Activated T-cell treated with anti-CD3 and anti-CD28 coated beads, Interleukin-2, amount 50 U/mL, for 4 hours (primary cell): ENCODE data around the gene GSTA2. TPM values are rescaled to one million over a fixed set of nuclear protein-coding genes. Genes with fewer than 3 reads are reported as not detected.
"Not testable (repeated sequence)": the region's sequence is repeated elsewhere in the genome, so short reads cannot be mapped to it uniquely, and the experiment has no call there.

Source experiments
- ATAC-seq, 2 donors: fragments of 200-7000 bp; cut with Tn5 transposase; one replicate each; pipeline ENCODE4 v1.10.0; 2021
- DNase-seq: peaks from one replicate; pipeline ENCODE4 v3.0.0-alpha.2; 2020
- H3K27me3 Mint-ChIP-seq: one replicate; pipeline ENCODE4 v1.8.0; 2021; ENCODE audit warnings: low read depth, mixed read lengths
- H3K36me3 Mint-ChIP-seq: one replicate; pipeline ENCODE4 v1.8.0; 2022; ENCODE audit warnings: mixed read lengths; ENCODE audit not compliant: insufficient read depth
- H3K4me1 Mint-ChIP-seq: one replicate; pipeline ENCODE4 v1.8.0; 2021; ENCODE audit warnings: low read depth, mixed read lengths
- H3K4me3 Mint-ChIP-seq: one replicate; pipeline ENCODE4 v1.8.0; 2021; ENCODE audit warnings: mild to moderate bottlenecking, moderate library complexity, mixed read lengths
- H3K9me3 Mint-ChIP-seq: one replicate; pipeline ENCODE4 v1.8.0; 2021; ENCODE audit warnings: mixed read lengths
- total RNA-seq, 3 donors: library from RNA; stranded (reverse); gene quantifications; one replicate each; pipeline ENCODE4 v1.2.1, GENCODE V29; 2021

Gene GSTA2
- total RNA-seq, 3 donors from 2014 or later, result not detected

DNA sequence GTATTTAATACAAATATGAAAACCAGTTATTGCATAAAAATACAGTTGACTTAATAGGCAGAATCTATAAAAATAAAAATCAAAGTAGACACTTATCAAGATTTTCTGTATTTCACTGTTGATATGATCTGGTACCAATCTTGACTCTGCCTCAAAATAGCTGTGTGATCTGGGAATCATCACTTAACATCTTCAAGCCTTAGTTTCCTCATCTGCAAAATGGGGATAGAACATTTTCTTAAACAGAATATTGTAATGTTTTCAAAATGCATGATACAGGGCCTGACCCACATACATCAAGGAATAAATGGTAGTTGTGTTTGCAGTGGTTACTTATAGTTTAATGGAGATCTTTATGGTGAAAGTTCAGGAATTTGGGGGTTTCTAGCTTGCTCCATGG is 18.9 kb upstream of the GSTA2 start:
- H3K9me3 Mint-ChIP-seq, DNase-seq, H3K4me1 Mint-ChIP-seq, ATAC-seq, H3K36me3 Mint-ChIP-seq, H3K4me3 Mint-ChIP-seq: not testable (repeated sequence)
- H3K27me3 Mint-ChIP-seq, result peaks cover 14% of the 10 kb centered on the region

DNA sequence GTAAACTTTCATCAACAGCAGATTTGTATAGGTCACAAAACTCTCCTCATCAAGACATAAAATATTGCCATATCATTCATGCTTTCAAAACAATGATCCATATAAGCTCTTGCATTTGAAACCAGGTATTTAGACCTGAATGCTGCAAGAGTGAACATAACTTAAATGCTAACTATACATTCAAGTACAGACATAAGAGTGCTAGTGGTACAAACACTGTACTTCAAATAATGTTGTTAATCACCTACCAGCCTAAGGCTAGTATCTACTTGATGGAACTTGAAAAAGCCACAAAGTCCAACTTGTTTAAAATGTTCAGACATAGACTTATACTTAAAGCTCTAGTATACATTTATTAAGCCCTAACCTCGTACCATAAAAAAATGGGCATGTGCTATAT is 16.0 kb upstream of the GSTA2 start:
- Mint-ChIP-seq H3K9me3 (no peaks in the 10 kb centered on the region), H3K4me1 (no peaks in the 10 kb centered on the region), H3K27me3 (peaks cover 29% of the 10 kb centered on the region), H3K36me3 (no peaks in the 10 kb centered on the region), H3K4me3 (no peak overlapping the region)
- DNase-seq (no peak), ATAC-seq (no peak)

DNA sequence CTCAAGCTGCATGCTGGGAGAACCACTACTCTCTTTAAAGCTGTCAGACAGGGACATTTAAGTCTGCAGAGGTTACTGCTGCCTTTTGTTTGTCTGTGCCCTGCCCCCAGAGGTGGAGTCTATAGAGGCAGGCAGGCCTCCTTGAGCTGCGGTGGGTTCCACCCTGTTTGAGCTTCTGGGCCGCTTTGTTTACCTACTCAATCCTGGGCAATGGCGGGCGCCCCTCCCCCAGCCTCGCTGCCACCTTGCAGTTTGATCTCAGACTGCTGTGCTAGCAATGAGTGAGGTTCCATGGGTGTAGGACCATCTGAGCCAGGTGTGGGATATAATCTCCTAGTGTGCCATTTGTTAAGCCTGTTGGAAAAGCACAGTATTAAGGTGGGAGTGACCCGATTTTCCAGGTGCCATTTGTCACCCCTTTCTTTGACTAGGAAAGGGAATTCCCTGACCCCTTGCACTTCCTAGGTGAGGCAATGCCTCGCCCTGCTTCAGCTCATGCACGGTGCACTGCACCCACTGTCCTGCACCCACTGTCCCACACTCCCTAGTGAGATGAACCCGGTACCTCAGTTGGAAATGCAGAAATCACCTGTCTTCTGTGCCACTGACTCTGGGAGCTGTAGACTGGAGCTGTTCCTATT is 13.6 kb upstream of the GSTA2 start:
- H3K36me3 Mint-ChIP-seq, result not testable (repeated sequence)

DNA sequence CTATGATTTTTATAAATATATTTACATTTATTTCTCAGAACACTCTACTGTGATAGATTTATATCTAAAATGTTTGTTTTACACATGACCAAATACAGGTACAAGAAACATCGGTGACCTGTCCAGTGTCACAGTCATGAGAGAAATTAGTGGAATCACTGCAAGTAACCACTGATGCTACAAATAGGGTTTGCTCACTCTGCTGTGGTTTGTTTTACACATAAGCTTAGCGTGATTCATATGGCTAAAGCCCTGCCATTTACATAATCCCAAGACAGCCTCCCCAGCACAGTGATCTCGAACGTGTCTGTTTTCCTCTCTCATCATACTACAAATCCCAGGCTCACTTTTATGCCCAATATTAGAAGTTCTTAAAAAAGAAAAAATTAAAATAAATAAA is 6.1 kb upstream of the GSTA2 start:
- H3K27me3 Mint-ChIP-seq, H3K4me3 Mint-ChIP-seq, DNase-seq, H3K4me1 Mint-ChIP-seq, ATAC-seq, H3K9me3 Mint-ChIP-seq, H3K36me3 Mint-ChIP-seq: not testable (repeated sequence)

More for the DNA sequence above, 13.6 kb upstream of the GSTA2 start:
- not testable (repeated sequence) for H3K9me3 Mint-ChIP-seq, ATAC-seq, H3K4me3 Mint-ChIP-seq, H3K4me1 Mint-ChIP-seq, DNase-seq
- peaks cover 29% of the 10 kb centered on the region for H3K27me3 Mint-ChIP-seq

DNA sequence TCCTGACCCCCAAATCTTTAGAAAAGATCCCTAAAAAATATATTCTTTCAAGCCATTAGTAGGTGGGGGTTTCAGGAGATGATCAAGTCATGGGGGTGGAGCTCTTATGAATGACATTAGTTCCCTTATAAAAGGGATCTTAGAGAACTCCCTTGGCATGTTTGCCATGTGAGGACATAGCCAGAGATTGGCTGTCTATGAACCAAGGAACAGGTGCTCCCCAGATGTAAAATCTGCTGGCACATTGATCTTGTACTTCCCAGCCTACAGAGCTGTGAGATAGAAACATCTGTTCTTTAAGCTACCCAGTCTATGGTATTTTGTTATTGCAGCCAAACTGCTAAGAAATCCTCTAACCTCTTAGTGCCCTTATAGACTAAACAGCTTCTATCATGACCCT is 4.4 kb upstream of the GSTA2 start:
- H3K9me3 Mint-ChIP-seq, result not testable (repeated sequence)

DNA sequence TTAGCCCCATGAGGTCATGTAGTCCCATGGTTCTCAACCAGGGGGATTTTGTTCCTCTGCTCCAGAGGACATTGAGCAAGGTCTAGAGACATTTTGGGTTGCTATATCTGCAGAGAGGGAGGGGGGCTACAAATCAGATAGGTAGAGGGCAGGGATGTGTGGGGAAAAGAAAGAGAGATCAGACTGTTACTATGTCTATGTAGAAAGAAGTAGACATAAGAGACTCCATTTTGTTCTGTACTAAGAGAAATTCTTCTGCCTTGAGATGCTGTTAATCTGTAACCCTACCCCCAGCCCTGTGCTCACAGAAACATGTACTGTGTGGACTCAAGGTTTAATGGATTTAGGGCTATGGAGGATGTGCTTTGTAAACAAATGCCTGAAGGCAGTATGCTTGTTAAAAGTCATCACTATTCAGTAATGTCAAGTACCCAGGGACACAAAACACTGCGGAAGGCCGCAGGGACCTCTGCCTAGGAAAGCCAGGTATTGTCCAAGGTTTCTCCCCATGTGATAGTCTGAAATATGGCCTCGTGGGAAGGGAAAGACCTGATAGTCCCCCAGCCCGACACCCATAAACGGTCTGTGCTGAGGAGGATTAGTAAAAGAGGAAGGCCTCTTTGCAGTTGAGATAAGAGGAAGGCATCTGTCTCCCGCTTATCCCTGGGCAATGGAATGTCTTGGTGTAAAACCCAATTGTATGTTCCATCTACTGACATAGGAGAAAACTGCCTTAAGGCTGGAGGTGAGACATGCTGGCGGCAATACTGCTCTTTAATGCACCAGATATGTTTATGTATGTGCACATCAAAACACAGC is 1.4 kb downstream of the GSTA2 start:
- not testable (repeated sequence) for ATAC-seq

More for the DNA sequence above, 4.4 kb upstream of the GSTA2 start:
- not testable (repeated sequence) for DNase-seq, H3K4me1 Mint-ChIP-seq, ATAC-seq, H3K4me3 Mint-ChIP-seq, H3K27me3 Mint-ChIP-seq, H3K36me3 Mint-ChIP-seq

DNA sequence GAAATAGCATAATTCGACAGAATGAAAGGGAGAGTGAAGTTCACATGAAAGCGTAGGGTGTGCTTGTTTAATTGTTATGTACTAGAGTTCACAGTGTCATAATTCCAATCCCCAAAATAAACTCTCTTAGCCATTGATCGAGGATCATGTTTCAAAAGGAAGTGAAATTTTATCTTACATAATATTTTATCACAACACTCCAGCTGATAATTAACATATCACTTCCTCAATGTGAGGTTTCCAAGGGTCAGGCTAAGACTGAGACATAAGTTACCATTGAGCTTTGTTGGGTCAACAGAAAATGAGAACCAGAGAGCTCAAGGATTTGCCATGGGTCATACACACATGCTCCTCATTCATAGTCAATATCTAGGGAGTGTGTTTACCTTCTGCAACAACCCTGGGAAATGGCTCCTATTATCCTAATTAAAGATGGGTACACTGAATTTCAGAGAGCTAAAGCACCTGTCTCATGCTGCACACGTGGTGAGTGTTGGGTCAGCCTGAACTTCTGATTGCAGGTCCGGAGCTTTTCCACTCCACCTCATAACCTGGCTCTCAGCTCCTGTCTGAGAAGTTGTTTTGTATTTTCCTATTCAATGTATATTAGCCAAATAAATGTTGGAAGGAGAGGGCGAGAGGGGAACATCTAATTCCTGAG is 3.0 kb downstream of the GSTA2 start:
- DNase-seq (no peak), ATAC-seq (no peak)
- H3K27me3 Mint-ChIP-seq, result peaks cover 7% of the 10 kb centered on the region

More for the DNA sequence above, 1.4 kb downstream of the GSTA2 start:
- H3K27me3 Mint-ChIP-seq, H3K9me3 Mint-ChIP-seq, H3K36me3 Mint-ChIP-seq, DNase-seq, H3K4me1 Mint-ChIP-seq, H3K4me3 Mint-ChIP-seq: not testable (repeated sequence)

DNA sequence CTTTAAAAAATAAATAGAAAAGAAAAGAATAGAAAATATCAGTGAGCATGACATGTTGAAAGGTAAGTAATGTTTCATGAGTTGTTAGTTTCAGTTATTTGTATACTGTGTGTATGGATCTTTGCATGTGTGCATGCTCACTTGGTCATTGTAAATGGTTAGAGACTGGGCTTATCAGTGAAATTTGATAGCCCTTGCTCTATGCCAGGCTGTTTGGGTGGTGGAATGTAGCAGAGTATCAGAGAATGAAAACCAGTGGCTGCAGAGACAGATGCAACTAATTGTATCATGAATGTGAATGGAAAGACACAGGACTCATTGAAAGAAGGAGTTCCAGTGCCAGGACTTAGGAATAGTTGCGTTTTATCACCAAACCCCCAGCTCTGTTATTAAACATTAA is 4.2 kb downstream of the GSTA2 start:
- DNase-seq (no peak), ATAC-seq (no peak)
- H3K27me3 Mint-ChIP-seq, result peaks cover 8% of the 10 kb centered on the region
- no peaks in the 10 kb centered on the region for H3K9me3 Mint-ChIP-seq
- H3K4me1 Mint-ChIP-seq, result no peaks in the 10 kb centered on the region
- H3K36me3 Mint-ChIP-seq, result no peaks in the 10 kb centered on the region
- no peak overlapping the region for H3K4me3 Mint-ChIP-seq

More for the DNA sequence above, 3.0 kb downstream of the GSTA2 start:
- H3K9me3 Mint-ChIP-seq, result no peaks in the 10 kb centered on the region
- H3K4me3 Mint-ChIP-seq, result no peak overlapping the region
- H3K36me3 Mint-ChIP-seq, result no peaks in the 10 kb centered on the region
- no peaks in the 10 kb centered on the region for H3K4me1 Mint-ChIP-seq

DNA sequence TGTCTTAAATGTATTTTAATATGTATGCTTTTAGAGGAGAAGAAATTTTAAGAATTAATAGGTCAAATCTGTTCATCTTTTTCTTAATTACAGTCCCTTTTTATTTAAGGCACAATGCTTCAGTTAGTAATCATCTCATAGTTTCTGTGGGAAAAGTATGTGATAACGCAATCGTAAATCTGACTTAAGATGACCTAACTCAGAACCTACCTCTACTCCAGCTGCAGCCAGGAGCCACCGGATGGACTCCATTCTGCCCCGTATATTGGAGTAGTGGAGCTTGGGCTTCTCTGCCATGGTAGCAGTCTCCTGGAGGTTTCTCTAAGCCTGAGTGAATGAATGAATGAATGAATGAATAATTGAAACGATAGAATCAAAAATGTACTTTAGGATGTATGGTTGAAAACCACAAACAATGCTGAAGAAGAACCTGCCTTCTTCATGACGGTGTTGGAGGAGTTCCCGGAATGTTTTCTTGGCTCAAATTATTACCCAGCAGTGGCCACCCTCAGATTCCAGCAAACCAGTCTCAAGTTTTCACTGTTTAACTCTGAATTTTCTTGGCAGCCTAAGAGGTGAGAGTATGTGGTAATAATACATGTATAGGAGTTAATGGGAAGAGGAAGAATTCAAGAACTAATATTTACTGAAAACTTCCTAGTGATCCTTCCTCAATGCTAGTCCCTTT is 5.5 kb downstream of the GSTA2 start:
- H3K4me3 Mint-ChIP-seq, H3K36me3 Mint-ChIP-seq, ATAC-seq, H3K4me1 Mint-ChIP-seq, H3K9me3 Mint-ChIP-seq, DNase-seq: not testable (repeated sequence)
- H3K27me3 Mint-ChIP-seq, result peaks cover 10% of the 10 kb centered on the region

DNA sequence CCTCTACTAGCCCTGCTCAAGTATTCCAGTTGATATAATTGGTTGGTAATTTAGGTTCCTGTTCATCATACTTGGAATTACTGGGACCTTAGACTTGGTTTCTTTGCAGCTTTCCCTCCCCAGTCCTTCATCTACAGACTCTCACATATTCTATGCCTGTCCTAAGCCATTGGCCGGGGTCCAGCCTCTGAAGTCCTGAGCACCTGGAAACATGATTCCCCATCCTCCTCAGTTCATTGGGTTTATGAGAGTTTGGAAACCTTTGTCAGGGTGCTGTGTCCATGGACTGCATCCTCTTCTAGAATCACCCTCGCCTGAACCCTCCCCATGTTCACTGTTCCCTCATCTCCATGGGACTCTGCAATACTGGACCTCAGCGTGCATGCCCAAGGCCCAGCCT is 8.8 kb downstream of the GSTA2 start:
- Mint-ChIP-seq H3K9me3 (peaks cover 6% of the 10 kb centered on the region), H3K4me1 (no peaks in the 10 kb centered on the region), H3K4me3 (no peak overlapping the region), H3K36me3 (no peaks in the 10 kb centered on the region), H3K27me3 (peaks cover 9% of the 10 kb centered on the region)
- ATAC-seq (no peak), DNase-seq (no peak)

DNA sequence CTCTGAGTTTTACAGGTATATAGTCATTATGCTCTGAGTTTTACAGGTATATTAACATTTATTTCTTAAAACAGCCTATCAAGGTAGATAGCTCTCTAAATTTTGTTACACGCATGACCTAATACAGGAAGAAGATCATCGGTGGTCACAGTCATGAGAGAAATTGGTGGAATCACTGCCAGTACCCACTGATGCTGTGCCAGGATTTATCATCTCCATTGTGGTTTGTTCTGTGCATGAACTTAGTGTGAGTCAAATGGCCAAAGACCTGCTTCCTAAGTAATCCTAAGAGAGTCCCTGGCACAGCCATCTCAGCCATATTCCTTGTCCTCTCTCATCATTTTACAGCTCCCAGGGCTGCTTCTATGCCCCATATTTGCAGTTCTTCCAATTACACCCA is 10.1 kb downstream of the GSTA2 start:
- not testable (repeated sequence) for H3K9me3 Mint-ChIP-seq

DNA sequence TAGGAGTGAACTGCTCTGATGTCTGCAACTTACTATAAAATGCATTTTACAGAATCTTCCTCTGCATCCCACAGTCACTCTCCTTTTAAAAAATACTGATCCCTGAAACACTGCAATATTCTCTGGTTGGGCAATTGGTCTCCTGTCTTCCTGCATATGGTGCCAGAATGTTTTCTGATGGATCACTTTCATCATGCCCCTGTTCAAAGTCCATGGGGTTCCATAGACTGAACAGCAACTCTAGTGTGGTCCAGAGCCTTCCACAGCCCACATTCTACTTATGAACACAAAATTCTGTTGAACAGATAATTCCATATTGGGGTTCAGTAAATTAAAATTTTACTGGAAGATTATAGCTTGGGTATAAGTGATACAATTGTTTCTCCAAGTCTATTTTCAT is 11.0 kb downstream of the GSTA2 start:
- no peak for DNase-seq
- H3K36me3 Mint-ChIP-seq, result no peaks in the 10 kb centered on the region
- H3K4me1 Mint-ChIP-seq, result no peaks in the 10 kb centered on the region
- no peak overlapping the region for H3K4me3 Mint-ChIP-seq
- ATAC-seq, result no peak
- peaks cover 9% of the 10 kb centered on the region for H3K27me3 Mint-ChIP-seq
- H3K9me3 Mint-ChIP-seq, result peaks cover 6% of the 10 kb centered on the region

More for the DNA sequence above, 10.1 kb downstream of the GSTA2 start:
- not testable (repeated sequence) for DNase-seq, H3K4me3 Mint-ChIP-seq, H3K36me3 Mint-ChIP-seq, ATAC-seq, H3K4me1 Mint-ChIP-seq, H3K27me3 Mint-ChIP-seq

DNA sequence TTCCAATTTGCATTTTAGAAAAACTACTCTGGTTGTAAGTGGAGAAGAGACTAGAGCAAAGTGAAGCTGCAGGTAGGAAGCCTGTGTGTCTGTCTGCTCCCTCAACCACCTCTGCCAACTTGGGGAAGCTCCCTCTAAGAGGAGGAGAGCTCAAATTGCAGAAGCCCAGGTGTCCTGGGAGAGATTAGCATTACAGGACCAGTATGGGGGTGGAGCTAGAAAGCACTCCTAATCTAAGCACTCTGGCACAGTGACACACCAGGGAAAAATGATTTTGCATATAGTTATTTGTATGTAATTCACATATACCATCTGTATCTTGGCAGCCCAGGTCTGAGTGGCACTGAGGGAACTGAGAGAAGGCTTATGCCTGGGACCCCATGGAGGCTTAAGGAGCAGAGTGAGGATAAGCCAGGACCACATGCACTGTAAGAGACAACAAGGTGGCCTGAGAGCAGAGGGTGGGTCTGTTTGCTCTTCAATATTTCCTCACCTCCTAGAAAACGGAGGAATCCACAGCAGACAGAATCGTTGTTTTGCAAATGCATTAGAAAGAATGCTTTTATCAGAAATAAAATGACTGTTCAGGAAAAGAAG is 13.6 kb downstream of the GSTA2 start:
- Mint-ChIP-seq H3K4me3 (no peak overlapping the region), H3K27me3 (peaks cover 5% of the 10 kb centered on the region), H3K4me1 (no peaks in the 10 kb centered on the region), H3K9me3 (peaks cover 6% of the 10 kb centered on the region), H3K36me3 (no peaks in the 10 kb centered on the region)
- DNase-seq (no peak), ATAC-seq (no peak)

DNA sequence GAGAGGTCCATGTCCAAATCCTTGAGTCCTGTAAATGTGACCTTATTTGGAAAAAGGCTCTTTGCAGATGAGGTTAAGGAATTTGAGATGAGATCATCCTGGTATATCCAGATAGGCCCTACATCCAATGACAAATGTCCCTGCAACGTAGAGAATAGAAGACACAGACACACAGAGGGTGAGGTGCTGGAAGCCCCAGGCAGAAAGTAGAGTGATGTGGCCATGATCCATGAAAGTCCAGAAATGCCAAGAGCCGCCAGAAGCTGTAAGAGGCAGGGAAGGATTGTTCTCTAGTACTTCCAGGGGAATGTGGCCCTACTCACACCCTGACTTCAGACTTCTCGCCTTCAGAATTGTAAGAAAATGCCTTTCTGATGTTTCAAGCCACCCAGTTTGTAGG is 16.0 kb downstream of the GSTA2 start:
- H3K9me3 Mint-ChIP-seq, DNase-seq, ATAC-seq, H3K4me1 Mint-ChIP-seq, H3K27me3 Mint-ChIP-seq, H3K36me3 Mint-ChIP-seq, H3K4me3 Mint-ChIP-seq: not testable (repeated sequence)
